ENCODE measurements around the gene SCN1A.

The SCN1A gene

GRCh38 chr2:166170356-166170755 is 42.5 kb upstream of the SCN1A start:
- H3K9ac ChIP-seq (ENCODE audit: low read depth, low read length), result no peak overlapping the region
- ATAC-seq (ENCODE audit: insufficient read depth, low read depth), result no peak

GRCh38 chr2:166167449-166167848 is 39.6 kb upstream of the SCN1A start:
- Histone ChIP-seq H3K4me3 (ENCODE audit: low read depth in 1 of 2, low read length in 2 of 2) (no peak overlapping the region), H3K27me3 (ENCODE audit: insufficient read depth, low read length, poor library complexity) (no peaks in the 10 kb centered on the region), H3K36me3 (ENCODE audit: insufficient read depth, low read length) (no peaks in the 10 kb centered on the region), H3K9me3 (ENCODE audit: insufficient read depth, low read length, severe bottlenecking) (no peaks in the 10 kb centered on the region), H3K79me2 (ENCODE audit: insufficient read depth, low read length) (no peaks in the 10 kb centered on the region), H2AFZ (ENCODE audit: low read depth, low read length) (no peak overlapping the region), H3K4me1 (ENCODE audit: insufficient read depth, low read length) (no peaks in the 10 kb centered on the region), H3K27ac (ENCODE audit: low read length) (no peak overlapping the region), H3K9ac (ENCODE audit: low read depth, low read length) (no peak overlapping the region), H3K4me2 (ENCODE audit: insufficient read depth, low read length) (no peak overlapping the region), H4K20me1 (ENCODE audit: insufficient read depth, low read length) (no peaks in the 10 kb centered on the region)
- TF ChIP-seq CTCF (IDR thresholded peaks at IDR 0.05; ENCODE audit: borderline replicate concordance, extremely low read depth, low read length, poor library complexity, severe bottlenecking) (no peak), EZH2 (IDR thresholded peaks at IDR 0.05; ENCODE audit: borderline replicate concordance, low read depth, low read length, severe bottlenecking) (no peak)
- ATAC-seq (ENCODE audit: insufficient read depth, low read depth) (no peak), DNase-seq (no peak)

More at GRCh38 chr2:166170356-166170755, 42.5 kb upstream of the SCN1A start:
- Histone ChIP-seq H3K4me2 (ENCODE audit: insufficient read depth, low read length) (no peak overlapping the region), H3K4me3 (ENCODE audit: low read depth in 1 of 2, low read length in 2 of 2) (no peak overlapping the region), H3K4me1 (ENCODE audit: insufficient read depth, low read length) (no peaks in the 10 kb centered on the region), H3K9me3 (ENCODE audit: insufficient read depth, low read length, severe bottlenecking) (no peaks in the 10 kb centered on the region), H2AFZ (ENCODE audit: low read depth, low read length) (no peak overlapping the region), H3K79me2 (ENCODE audit: insufficient read depth, low read length) (no peaks in the 10 kb centered on the region), H3K27ac (ENCODE audit: low read length) (no peak overlapping the region), H3K27me3 (ENCODE audit: insufficient read depth, low read length, poor library complexity) (no peaks in the 10 kb centered on the region), H4K20me1 (ENCODE audit: insufficient read depth, low read length) (no peaks in the 10 kb centered on the region), H3K36me3 (ENCODE audit: insufficient read depth, low read length) (no peaks in the 10 kb centered on the region)
- DNase-seq, result no peak
- TF ChIP-seq CTCF (IDR thresholded peaks at IDR 0.05; ENCODE audit: borderline replicate concordance, extremely low read depth, low read length, poor library complexity, severe bottlenecking) (no peak), EZH2 (IDR thresholded peaks at IDR 0.05; ENCODE audit: borderline replicate concordance, low read depth, low read length, severe bottlenecking) (no peak)

- H3K27ac ChIP-seq (ENCODE audit: low read length), result no peak overlapping the region
- no peak overlapping the region for H3K9ac ChIP-seq (ENCODE audit: low read depth, low read length)
- DNase-seq, result no peak
- no peaks in the 10 kb centered on the region for H4K20me1 ChIP-seq (ENCODE audit: insufficient read depth, low read length)
- H3K9me3 ChIP-seq (ENCODE audit: insufficient read depth, low read length, severe bottlenecking), result no peaks in the 10 kb centered on the region
- H3K4me2 ChIP-seq (ENCODE audit: insufficient read depth, low read length), result no peak overlapping the region
- H3K79me2 ChIP-seq (ENCODE audit: insufficient read depth, low read length), result no peaks in the 10 kb centered on the region
- H3K27me3 ChIP-seq (ENCODE audit: insufficient read depth, low read length, poor library complexity), result no peaks in the 10 kb centered on the region
- TF ChIP-seq CTCF (IDR thresholded peaks at IDR 0.05; ENCODE audit: borderline replicate concordance, extremely low read depth, low read length, poor library complexity, severe bottlenecking), result no peak
- no peak for TF ChIP-seq EZH2 (IDR thresholded peaks at IDR 0.05; ENCODE audit: borderline replicate concordance, low read depth, low read length, severe bottlenecking)
- H3K36me3 ChIP-seq (ENCODE audit: insufficient read depth, low read length), result no peaks in the 10 kb centered on the region
- ATAC-seq (ENCODE audit: insufficient read depth, low read depth), result no peak
- H2AFZ ChIP-seq (ENCODE audit: low read depth, low read length), result no peak overlapping the region
- no peaks in the 10 kb centered on the region for H3K4me1 ChIP-seq (ENCODE audit: insufficient read depth, low read length)
- no peak overlapping the region for H3K4me3 ChIP-seq (ENCODE audit: low read depth in 1 of 2, low read length in 2 of 2)
Observed at GRCh38 chr2:166163775-166164174, 36.0 kb upstream of the SCN1A start.

GRCh38 chr2:166158546-166158945 is 30.7 kb upstream of the SCN1A start:
- H3K27ac ChIP-seq (ENCODE audit: low read length), result no peak overlapping the region
- TF ChIP-seq CTCF (IDR thresholded peaks at IDR 0.05; ENCODE audit: borderline replicate concordance, extremely low read depth, low read length, poor library complexity, severe bottlenecking) (no peak), EZH2 (IDR thresholded peaks at IDR 0.05; ENCODE audit: borderline replicate concordance, low read depth, low read length, severe bottlenecking) (no peak)
- H3K9me3 ChIP-seq (ENCODE audit: insufficient read depth, low read length, severe bottlenecking), result no peaks in the 10 kb centered on the region
- no peaks in the 10 kb centered on the region for H4K20me1 ChIP-seq (ENCODE audit: insufficient read depth, low read length)
- H3K36me3 ChIP-seq (ENCODE audit: insufficient read depth, low read length), result no peaks in the 10 kb centered on the region
- no peak overlapping the region for H3K4me3 ChIP-seq (ENCODE audit: low read depth in 1 of 2, low read length in 2 of 2)
- ATAC-seq (ENCODE audit: insufficient read depth, low read depth) (no peak), DNase-seq (no peak)
- H3K4me2 ChIP-seq (ENCODE audit: insufficient read depth, low read length), result no peak overlapping the region
- no peaks in the 10 kb centered on the region for H3K4me1 ChIP-seq (ENCODE audit: insufficient read depth, low read length)
- H3K27me3 ChIP-seq (ENCODE audit: insufficient read depth, low read length, poor library complexity), result no peaks in the 10 kb centered on the region
- H2AFZ ChIP-seq (ENCODE audit: low read depth, low read length), result no peak overlapping the region
- no peak overlapping the region for H3K9ac ChIP-seq (ENCODE audit: low read depth, low read length)
- H3K79me2 ChIP-seq (ENCODE audit: insufficient read depth, low read length), result no peaks in the 10 kb centered on the region
